Measurements from ENCODE around the gene CNTNAP2. TPM values are rescaled to one million over a fixed set of nuclear protein-coding genes. Genes with fewer than 3 reads are reported as not detected.

Gene CNTNAP2
- total RNA-seq, 2 donors from 2014 or later, result 0.29 to 1.1 TPM

DNA sequence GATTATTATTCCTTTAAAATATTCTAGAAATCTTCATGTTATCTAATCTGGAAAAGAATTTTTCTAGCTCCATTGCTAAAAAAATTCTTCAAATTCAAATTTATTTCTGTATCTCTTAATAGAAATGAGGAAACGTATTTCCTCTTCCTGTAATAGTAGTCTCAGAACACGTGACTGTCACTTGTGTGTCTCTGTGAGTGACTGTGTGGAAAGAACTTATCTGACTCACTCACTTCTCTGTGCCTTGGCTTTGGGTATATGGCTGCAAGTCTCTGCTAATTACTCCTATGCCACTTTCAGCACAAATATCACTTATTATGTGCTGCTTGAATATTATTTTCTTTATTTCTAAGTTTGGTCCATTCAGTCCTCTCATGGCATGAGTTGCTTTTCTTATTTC, 132.7 kb downstream of the CNTNAP2 start:
- DNase-seq (no peak), ATAC-seq (no peak)
- intact Hi-C loops (cut with DNase I), result no loop called here

DNA sequence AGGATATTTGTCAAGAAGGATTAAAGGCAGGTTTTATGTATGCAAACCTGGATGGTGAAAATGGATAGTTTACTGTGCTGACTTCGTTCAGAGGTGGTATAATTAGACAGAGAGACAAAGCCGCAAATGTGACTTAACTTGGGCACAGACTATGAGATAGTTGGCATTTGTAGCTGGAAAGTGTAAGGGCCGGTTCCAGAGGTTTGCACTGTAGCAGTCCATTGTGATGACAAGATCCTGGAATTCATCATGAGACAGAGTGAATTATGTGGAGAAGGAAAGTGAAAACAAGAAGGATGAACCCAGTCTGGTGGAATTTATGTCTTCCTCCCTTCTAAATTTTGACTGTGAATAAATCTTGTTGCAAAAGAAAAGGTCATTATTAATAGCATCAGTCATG, 139.0 kb downstream of the CNTNAP2 start:
- no peak for ATAC-seq
- DNase-seq, result no peak
- intact Hi-C loops (cut with DNase I), result no loop called here

DNA sequence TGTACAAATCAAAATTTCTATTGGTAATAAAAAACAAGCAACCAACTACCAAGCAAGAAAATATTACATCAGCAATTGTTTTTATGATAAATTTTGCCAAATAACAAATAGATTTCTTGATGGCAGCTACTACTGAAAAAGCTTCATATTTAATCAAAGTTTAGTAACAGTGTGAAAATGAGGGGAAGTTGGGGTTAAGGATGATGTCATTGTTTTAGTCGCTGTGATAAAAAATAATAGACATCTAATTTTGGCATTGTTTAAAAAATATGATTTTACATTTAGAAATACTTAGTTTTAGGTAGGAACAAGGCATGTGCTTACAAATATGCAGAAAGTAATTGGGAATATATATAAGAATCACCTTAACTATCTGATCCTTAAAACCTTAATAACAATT, 145.9 kb downstream of the CNTNAP2 start:
- ATAC-seq (no peak), DNase-seq (no peak)
- intact Hi-C loops (cut with DNase I), result no loop called here

DNA sequence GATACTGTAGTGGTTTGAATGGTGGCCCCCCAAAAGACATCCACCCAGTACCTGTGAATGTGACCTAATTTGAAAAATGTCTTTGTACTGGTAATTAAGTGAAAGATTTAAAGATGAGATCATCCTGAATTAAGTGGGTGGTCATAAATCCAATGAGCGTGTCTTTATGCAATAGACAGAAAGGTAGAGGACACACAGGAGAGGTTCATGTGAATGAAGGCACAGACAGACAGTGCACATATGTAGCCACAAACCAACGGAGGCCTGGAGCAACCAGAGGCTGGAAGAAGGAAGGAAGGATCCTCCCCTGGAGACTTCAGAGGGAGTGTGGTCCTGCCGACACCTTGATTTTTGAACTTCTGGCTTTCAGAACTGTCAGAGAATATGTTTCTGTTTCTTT, 160.3 kb downstream of the CNTNAP2 start:
- intact Hi-C loops (cut with DNase I), result no loop called here
- ATAC-seq (no peak), DNase-seq (no peak)

DNA sequence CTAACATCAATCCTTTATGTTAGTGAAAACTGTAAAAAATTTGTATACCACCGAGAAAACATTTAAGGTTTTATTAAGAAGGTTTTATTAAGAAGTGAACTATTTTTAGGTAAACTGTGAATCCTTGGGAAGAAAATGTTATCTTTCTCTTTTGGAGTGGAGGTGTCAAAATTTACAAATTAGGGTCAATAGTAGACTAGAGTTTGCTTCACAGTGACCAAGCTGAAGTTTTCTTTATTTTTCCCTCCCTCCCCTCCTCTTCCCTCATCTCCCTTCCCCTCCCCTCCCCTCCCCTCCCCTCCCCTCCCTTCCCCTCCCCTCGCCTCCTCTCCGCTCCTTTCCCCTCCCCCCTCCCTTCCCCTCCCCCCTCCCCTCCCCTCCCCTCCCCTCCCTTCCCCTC, 168.8 kb downstream of the CNTNAP2 start:
- intact Hi-C loops (cut with DNase I), result no loop called here
- no peak for ATAC-seq
- DNase-seq, result no peak

DNA sequence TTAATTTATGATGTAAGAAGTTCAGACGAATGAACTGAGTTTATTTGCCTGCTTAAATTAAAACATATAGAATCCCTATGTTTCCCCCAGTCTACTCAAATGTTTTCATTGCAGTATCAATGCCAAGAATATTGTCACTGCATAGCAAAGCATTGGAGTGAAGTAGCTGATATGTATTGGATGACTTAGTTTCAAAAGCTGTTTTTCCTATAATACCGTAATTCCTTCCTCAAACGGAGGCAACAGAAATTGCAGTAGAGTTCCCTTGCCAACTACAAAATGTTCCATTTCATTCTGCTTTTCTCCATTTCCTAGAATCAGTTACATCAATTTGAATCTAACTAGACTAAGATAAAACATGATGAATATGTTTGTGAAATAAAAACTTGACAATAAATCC, 174.1 kb downstream of the CNTNAP2 start:
- DNase-seq (no peak), ATAC-seq (no peak)
- intact Hi-C loops (cut with DNase I), result no loop called here

DNA sequence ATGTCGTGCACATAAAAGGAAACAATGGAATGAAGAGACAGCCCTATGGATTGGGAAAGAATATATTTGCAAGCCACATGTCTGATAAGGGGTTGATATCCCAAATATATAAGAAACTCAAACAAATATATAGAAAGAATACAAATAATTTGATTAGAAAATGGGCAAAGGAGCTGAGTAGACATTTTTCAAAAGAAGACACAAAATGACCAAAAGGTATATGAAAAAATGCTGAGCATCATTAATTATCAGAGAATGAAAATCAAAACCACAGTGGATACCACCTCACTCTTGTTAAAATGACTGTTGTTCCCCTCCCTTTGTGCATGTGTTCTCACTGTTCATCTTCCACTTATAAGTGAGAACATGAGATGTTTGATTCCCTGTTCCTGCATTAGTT, 175.3 kb downstream of the CNTNAP2 start:
- ATAC-seq (no peak), DNase-seq (no peak)
- intact Hi-C loops (cut with DNase I), result no loop called here

DNA sequence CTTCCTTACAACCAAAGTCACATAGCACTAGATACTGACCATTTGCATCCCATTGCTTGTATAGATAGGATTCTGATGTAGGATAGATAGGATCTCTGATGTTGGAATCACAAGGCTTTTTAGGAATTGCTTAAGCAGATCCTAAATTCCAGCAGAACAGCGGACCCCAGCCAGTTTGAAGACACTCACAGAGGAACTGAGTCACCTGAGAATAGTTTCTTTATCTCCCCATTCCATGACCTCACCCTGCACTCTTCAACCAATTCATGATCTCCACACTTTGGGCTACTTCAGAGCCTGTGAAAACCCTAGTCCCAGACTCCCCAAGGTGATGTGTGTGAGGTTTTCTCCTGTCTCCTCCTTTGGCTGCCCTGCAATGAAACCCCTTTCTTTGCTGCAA, 179.4 kb downstream of the CNTNAP2 start:
- ATAC-seq, result no peak

DNA sequence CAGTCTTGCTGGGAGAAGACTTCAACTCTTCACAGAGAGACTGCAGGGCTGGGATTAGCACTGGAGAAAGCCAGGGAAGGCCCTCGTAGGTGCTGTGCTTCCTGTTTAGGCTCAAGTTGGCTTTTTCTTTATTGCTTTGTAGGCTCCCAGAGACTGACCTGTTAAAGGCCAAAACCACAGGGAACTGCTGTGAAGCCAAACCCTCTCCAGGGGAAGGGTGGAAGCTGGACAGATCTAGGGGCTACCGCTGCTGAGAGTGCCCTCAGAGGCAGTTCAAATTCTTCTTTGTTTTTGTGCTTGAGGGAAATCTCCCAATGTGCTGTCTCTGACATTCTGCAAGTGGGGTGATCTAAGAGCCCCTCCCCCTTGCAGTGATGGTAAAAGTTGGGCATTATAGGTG, 198.4 kb downstream of the CNTNAP2 start:
- no peak for ATAC-seq
- intact Hi-C loops (cut with DNase I), result no loop called here
- DNase-seq, result no peak

More for the DNA sequence above, 179.4 kb downstream of the CNTNAP2 start:
- intact Hi-C loops (cut with DNase I), result no loop called here
- DNase-seq, result no peak

DNA sequence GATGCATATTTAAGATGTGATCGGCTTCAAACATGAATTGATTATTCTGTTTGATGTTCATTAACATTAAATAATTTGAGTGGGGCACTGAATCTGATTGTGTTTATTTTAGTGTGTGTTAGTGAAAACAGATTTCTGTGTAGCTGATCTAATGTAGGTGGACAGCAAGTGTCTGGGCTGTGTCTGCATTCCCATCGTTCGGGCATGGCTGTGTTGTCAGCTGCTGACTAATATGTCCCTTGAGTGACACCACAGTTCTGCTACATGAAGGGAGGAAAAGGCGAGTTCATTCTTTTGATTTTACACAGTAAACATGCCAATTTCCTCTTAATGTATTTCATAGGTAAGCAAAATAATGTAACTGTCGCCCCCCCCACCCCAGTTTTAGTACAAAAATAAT, 203.0 kb downstream of the CNTNAP2 start:
- DNase-seq (no peak), ATAC-seq (no peak)
- intact Hi-C loops (cut with DNase I), result no loop called here

DNA sequence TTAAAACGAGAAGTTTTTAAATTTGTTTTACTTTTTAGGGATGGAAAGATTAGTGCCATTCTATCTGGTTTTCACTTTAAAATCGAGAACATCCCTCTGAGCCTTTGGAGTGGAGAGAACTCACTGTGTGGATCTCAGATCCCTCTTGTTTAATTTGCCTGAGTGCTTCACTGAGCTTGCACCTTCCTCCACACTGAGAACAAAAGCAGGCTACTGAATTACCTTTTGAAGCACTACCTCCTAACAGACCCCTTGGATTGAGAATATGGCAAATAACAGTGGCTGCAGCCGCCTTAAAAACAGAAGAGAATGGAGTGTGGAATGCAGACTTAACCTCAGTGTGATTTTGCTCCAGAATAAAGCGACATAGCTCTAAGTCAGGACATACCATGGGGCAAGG, 204.7 kb downstream of the CNTNAP2 start:
- intact Hi-C loops (cut with DNase I), result no loop called here
- ATAC-seq (no peak), DNase-seq (no peak)

DNA sequence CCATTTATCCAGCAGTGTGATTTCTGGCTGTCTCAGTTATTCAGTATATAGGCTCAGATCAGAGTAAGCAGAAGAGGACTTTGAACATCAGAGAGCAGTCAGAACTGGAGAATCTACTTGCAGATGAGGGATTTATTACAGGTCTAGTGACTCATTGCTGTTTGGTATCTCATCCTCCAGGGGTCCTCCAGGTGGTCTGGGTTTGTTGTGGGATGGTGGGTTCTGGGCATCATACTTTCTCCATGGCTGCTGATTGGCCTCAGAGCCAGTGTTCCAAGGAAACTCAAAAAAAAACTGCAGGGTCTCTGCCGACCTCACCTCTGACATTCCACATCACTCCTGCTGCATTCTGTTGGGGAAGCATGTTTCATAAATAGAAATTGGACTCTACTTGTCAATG, 214.8 kb downstream of the CNTNAP2 start:
- ATAC-seq (no peak), DNase-seq (no peak)
- intact Hi-C loops (cut with DNase I), result no loop called here

DNA sequence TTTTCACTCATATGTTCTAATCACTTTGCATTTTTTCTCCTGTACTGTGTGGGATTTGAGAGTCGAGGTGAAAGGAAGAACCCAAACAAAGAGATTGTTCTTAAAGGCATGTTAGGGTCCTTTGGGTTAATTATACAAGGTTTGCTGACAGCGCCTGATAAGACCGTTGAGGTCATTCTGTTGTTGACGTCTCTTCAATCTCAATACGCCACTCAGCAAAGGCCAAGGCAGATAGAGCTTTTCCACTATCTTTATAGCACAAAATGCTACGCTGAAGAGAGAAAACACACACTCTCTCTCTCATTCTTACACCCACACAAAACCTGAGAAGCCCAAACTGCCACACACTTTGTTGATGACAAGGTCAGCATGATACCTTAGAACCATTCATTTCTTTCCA, 228.7 kb downstream of the CNTNAP2 start:
- intact Hi-C loops (cut with DNase I), result no loop called here
- ATAC-seq, result no peak
- DNase-seq, result no peak

DNA sequence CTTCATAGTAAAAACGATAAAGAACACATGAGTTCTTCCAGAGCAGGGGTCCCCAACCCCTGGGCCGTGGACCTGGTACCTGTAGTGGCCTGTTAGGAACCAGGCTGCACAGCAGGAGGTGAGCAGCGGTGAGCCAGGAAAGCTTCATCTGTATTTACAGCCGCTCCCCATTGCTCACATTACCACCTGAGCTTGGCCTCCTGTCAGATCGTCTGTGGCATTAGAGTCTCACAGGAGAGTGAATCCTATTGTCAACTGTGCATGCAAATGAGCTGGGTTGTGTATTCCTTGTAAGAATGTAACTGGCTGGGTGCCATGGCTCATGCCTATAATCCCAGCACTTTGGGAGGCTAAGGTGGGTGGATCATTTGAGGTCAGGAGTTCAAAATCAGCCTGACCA, 229.5 kb downstream of the CNTNAP2 start:
- intact Hi-C loops (cut with DNase I), result no loop called here
- ATAC-seq, result no peak
- DNase-seq, result no peak

DNA sequence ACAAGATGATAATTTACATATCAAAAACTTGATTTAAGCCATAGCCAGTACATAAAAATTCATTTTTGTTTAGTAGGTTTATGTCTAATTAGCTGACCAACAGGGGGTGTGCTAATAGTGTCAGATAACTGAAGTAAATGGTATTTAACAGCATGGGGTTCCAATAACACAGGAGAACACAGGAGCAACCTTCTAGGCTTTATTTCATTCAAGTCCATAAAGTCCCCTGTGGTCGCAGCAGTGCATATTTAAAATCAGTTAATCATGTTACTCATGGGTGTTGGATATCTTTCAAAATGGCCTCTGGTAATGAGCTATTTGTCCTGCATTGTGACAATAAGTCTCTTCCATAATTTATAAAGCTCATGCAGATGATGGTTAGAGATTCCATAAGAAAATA, 238.6 kb downstream of the CNTNAP2 start:
- no peak for ATAC-seq
- DNase-seq, result no peak
- intact Hi-C loops (cut with DNase I), result no loop called here

DNA sequence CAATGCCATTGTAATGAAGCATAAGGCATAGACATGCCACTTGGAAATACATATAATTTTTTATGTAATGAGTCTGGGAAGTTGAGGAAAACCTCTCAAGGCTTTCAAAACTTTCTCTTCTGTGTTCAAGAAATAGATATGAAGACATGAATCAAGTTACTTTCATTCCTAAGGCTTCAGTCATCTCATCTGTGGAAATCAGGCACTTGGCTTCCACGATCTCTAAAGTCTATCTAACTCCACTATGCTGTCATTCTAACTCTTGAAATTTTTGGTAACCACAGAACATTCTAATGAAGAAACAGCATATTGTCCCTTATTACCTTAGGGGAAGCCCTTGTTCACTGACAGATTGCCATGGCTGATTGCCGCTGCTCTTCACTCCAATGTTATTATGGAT, 242.6 kb downstream of the CNTNAP2 start:
- ATAC-seq (no peak), DNase-seq (no peak)
- intact Hi-C loops (cut with DNase I), result no loop called here

DNA sequence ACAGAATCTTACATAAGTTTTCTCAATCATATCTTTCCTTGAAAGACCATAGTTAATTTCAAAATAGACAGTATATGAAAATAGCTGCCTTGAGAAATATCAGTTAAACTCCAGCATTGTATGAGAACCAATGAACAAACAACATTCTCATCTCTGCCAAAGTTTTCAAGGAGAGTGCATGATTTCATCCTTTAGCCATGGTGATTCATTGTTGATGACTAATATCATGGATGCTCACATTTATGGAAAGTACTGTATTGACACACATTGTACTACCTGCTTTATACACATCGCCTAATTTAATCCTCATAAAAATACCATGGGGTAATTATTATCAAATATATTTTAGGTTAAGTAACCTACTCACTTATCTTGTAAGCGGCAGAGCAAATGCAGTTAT, 250.3 kb downstream of the CNTNAP2 start:
- ATAC-seq, result peak in 1 of 2 donors; percentile 64
- DNase-seq, result no peak
- intact Hi-C loops (cut with DNase I), result no loop called here

DNA sequence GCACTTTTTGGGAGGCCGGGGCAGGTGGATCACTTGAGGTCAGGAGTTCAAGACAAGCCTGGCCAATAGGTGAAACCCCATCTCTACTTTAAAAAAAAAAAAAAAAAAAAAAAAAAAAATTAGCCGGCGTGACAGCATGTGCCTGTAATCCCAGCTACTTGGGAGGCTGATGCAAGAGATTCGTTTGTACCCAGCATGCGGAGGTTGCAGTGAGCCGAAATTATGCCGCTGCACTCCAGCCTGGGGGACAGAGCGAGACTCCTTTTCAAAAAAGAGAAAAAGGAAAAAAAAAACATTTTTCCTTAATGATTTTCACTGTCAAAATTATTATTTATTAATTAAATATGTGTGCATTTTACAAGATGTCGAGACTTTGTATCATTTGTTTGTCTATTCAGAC, 253.6 kb downstream of the CNTNAP2 start:
- no peak for DNase-seq
- intact Hi-C loops (cut with DNase I), result no loop called here
- no peak for ATAC-seq

DNA sequence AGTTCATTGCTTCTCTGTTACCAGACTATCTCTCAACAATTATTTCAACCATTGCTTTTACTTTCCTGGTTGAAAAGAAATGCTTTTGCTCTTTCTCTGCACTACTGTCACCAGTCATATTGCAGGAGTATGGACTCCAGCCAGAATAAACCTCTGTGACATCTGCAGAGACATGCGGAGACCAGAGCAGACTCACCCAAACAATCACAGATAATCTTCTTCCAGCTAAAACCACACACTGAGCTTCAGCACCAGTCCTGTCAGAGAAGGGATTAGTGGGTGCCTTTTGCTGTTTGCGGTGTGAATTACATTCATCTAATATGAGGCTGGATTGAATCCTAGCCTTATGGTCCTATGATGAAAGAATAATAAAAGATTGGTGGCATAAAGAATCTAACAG, 258.6 kb downstream of the CNTNAP2 start:
- ATAC-seq (no peak), DNase-seq (no peak)
- intact Hi-C loops (cut with DNase I), result no loop called here

DNA sequence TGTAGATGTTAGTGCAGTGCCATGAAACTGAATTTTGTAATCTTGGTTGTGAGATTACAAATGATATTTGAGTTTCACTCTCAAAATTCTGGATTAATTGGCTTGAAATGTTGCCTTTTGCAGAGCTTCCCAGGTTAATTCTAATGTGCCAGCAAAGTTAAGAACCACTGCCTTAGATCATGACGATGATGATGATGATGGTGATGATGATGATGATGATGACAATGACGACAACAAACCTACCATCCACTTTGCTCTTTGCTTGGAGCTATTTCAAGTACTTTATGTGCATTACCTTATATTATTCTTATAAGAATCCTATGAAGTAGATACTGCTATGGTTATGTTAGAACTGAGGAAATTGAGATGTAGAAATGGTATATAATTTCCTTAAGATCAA, 261.6 kb downstream of the CNTNAP2 start:
- intact Hi-C loops (cut with DNase I), result no loop called here
- DNase-seq (no peak), ATAC-seq (no peak)

DNA sequence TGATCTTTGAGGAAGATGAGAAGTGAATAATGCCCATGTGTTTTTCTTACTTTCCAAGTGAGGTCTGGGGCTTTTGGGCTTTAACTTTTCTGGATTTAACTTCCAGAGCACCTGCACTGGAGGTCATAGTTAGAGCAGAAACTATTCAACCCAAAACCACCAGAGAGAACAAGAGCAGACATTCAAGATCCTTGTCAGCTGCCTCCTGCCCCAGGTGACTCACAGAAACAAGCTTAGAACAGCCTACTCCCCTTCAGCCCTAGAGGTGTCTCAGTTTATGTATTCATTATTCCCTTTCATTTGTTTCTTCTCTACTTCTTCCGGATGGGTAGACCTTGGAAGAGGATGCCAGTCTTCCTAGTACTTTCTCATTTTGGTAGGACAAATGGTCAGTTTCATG, 270.5 kb downstream of the CNTNAP2 start:
- intact Hi-C loops (cut with DNase I), result no loop called here
- DNase-seq (no peak), ATAC-seq (no peak)

DNA sequence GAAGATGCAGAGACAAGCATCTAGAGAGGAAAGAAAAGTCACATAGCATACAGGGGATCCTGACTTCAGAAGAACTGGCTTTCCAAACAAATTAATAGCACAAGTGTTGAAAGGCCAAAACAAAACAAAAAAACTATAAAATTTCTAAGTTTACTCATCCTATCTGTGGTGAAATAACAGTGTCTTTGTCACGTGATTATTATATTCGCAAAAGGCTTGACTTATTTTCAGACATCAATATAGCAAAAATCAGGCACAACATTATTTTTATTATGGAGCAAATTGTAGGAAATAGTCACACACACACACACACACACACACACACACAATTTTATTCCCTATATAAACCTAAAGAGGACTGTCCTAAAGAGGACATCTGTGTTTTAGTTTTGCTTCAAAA, 272.3 kb downstream of the CNTNAP2 start:
- intact Hi-C loops (cut with DNase I), result no loop called here
- no peak for ATAC-seq

DNA sequence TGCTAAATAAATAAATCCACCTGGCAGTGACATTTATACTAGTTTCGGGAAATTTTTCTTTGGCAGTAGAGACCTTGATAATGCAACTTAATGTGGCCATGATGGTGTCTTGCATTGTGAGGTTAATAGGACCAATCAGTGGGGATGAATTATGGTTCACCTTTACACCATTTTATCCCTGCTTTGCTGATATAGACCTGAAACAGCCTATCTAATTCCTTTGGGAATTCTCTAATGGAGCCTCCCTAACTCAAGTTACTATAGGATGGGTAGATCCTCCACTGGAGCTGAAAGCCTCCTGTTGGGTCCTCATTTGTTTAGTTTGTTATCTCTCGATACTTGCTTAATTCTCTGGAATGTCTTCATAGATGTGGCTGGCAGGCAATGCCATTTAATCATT, 276.7 kb downstream of the CNTNAP2 start:
- intact Hi-C loops (cut with DNase I), result no loop called here
- DNase-seq (no peak), ATAC-seq (no peak)

More for the DNA sequence above, 272.3 kb downstream of the CNTNAP2 start:
- DNase-seq, result no peak

Measured in left cardiac atrium (tissue), 4 donors.